ENCODE measurements around the gene TMEM132C.

The TMEM132C gene

GRCh38 chr12:128727461-128727860, 460.5 kb downstream of the TMEM132C start:
- no peak for DNase-seq (ENCODE audit: low read depth)
- no peak for TF ChIP-seq CTCF (IDR thresholded peaks at IDR 0.05; ENCODE audit: low read depth, low read length, missing control alignments)
- no peak overlapping the region for H3K4me3 ChIP-seq (ENCODE audit: low read depth, low read length)

GRCh38 chr12:128727999-128728398, 461.0 kb downstream of the TMEM132C start:
- no peak for DNase-seq (ENCODE audit: low read depth)
- no peak for TF ChIP-seq CTCF (IDR thresholded peaks at IDR 0.05; ENCODE audit: low read depth, low read length, missing control alignments)
- no peak overlapping the region for H3K4me3 ChIP-seq (ENCODE audit: low read depth, low read length)

GRCh38 chr12:128729628-128730121, 462.7 kb downstream of the TMEM132C start:
- TF ChIP-seq CTCF (IDR thresholded peaks at IDR 0.05; ENCODE audit: low read depth, low read length, missing control alignments), result no peak
- DNase-seq (ENCODE audit: low read depth), result no peak

GRCh38 chr12:128734371-128734770, 467.4 kb downstream of the TMEM132C start:
- DNase-seq (ENCODE audit: low read depth), result no peak
- H3K4me3 ChIP-seq (ENCODE audit: low read depth, low read length), result no peak overlapping the region

More at GRCh38 chr12:128729628-128730121, 462.7 kb downstream of the TMEM132C start:
- no peak overlapping the region for H3K4me3 ChIP-seq (ENCODE audit: low read depth, low read length)

GRCh38 chr12:128737292-128737966, 470.5 kb downstream of the TMEM132C start:
- TF ChIP-seq CTCF (IDR thresholded peaks at IDR 0.05; ENCODE audit: low read depth, low read length, missing control alignments), result no peak
- no peak for DNase-seq (ENCODE audit: low read depth)
- no peak overlapping the region for H3K4me3 ChIP-seq (ENCODE audit: low read depth, low read length)

More at GRCh38 chr12:128734371-128734770, 467.4 kb downstream of the TMEM132C start:
- TF ChIP-seq CTCF (IDR thresholded peaks at IDR 0.05; ENCODE audit: low read depth, low read length, missing control alignments), result no peak

- no peak overlapping the region for H3K4me3 ChIP-seq (ENCODE audit: low read depth, low read length)
- DNase-seq (ENCODE audit: low read depth), result no peak
- TF ChIP-seq CTCF (IDR thresholded peaks at IDR 0.05; ENCODE audit: low read depth, low read length, missing control alignments), result no peak
Observed at GRCh38 chr12:128743916-128744315, 476.9 kb downstream of the TMEM132C start.

Measured in GM12864 (cell line).